GOT3 (cell line): ENCODE measurements around the gene GARIN6.
"Not testable (repeated sequence)": the region's sequence is repeated elsewhere in the genome, so short reads cannot be mapped to it uniquely, and the experiment has no call there.

ENCODE experiments used
- DNase-seq: peaks from one replicate; lab custom pipeline; 2025; ENCODE audit warnings: mixed read lengths; lab: John Stamatoyannopoulos, UW

Gene GARIN6

DNA sequence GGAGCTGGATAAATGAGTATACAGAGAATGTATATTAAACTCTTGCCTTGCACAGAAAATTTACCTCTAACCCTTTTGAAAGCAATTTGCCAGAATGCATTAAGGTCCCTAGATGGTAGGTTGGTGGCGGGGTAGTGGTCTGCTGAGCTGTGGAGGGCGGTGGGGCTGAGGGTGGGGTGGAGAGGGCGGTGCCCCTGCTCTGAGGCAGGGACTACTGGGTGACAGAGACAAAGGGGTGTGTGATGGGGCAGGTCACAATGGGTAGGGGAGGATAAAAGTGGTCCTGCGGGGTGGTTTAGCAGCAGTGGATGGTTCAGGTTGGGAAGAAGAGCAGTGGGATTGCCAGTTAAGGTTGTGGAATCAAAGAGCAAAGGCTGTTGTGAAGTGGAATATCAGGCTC is at the start of gene GARIN6:
Gene GARIN6 (plus strand): TSS at position 301 of the 400 bp plus-strand sequence. CDS start 422 bp downstream, outside the sequence.
- no peak for DNase-seq

DNA sequence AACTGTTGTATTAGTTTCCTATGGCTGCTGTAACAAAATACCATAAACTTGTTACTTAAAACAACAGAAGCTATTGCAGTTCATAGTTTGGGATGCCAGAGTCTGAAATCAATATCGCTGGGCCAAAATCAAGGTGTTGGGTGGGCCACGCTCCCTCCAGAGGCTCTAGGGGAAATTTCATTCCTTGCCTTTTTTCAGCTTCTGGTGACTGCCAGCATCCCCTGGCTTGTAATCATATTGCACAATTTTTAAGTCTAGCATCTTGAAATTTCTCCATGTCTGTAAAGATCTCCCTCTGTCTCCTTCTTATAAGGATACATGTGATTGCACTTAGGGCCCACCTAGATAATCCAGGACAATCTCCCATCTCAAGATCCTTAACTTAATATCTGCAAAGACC is 48.8 kb upstream of the GARIN6 start:
- no peak for DNase-seq

DNA sequence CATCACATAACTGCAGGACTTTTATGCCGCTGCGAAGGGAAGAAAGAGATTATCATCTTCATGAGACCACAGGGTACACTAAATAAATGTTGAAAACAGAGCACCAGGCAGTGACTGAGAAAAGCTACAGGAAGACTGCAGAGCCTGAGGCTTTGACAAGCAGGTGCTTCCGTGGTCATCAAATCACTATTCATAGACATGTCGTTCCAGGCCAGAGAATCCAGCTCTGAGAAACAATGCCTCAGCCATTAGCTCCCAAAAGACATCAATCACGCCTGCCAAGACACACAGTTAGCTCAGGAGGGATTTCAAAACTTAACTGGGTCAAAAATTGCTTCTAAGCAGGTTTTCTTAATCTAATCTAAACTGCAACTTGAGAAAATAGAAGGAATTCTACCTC is 47.2 kb upstream of the GARIN6 start:
- no peak for DNase-seq

DNA sequence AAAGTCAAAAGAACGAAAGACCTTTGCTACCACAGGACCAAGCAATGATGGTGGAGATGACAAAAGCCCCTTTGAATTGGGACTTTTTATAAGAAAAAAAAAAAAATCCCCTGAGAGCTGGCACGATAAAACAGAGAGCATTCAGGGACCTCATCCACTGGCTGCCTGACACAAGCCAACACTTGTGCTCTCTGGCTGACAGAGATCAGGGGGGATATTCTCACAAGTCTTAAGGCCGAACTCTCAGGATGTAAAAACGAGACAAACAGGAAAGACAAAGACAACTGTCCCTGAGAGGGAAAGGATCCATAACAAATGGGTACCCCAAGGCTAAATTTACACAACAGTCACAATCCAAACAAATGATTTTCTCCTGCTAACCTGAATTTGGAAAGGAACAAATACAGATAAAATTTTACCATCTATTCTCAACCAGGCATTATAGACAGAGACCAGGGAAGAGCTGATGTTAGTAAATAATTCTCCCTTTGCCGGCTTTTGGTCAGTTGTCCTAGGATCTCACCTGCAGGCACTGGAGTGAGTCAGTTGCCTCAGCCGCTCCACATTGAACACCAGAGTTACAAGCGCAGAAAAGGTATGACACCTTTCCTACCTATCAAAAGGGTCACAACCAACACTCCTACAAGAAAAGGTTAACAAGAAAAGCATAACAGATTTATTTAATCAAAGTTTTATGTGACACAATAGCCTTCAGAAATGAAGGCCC is 37.9 kb upstream of the GARIN6 start:
- no peak for DNase-seq

DNA sequence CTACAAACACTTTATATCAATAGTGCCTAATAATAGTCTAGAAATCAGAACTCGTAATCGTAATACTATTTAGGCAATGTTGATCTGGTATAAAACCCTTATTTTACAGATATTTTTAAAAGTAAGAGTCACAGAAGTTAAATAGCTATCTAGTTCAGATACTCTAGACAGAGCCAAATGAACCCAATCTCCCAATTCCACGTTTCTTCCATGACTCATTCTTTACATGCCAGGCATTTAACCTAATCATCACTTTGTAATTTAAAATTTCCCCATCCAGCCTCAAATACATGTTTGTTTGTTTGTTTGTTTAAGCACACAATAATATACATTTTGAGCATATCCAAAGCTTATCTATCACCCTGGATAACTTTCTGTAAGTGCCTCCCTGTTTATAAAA is 36.4 kb upstream of the GARIN6 start:
- DNase-seq, result no peak

DNA sequence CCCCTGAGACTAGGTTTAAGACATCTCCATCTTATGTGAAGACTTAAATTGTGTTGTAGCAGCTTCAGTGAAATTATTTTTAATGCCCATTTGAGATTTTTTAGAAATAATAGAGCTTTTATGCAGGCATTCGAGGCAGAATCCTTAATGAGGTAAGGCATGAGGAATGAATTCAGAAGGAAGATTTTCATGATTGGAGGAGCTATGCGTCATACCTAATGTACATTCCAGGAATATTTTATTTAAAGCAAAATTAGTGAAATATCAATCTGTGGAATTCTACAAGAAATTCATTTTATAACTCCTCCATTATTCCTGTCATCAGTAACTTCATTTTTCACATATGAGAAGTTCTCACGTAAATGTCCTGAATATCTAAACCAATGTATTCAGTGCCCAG is 36.0 kb upstream of the GARIN6 start:
- DNase-seq, result no peak

DNA sequence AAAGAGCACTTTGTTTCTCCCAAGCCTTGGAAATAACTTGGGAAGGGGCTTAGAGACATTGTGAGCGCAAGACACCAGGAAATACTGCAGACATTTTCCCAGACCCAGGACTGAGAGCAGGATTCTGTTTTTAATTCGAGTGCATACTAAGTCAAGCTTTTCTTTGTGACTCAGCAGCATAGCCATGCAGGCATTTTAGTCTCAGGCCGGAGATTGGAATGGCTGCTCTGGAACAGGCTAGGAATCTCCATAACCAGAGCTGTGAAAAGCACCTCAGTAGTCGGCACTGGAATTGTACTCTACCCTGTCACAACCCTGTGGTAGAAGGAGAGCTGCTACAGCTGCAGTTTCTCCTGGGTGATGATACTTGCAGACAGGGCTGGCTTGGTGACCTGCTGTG is 28.9 kb upstream of the GARIN6 start:
- no peak for DNase-seq

DNA sequence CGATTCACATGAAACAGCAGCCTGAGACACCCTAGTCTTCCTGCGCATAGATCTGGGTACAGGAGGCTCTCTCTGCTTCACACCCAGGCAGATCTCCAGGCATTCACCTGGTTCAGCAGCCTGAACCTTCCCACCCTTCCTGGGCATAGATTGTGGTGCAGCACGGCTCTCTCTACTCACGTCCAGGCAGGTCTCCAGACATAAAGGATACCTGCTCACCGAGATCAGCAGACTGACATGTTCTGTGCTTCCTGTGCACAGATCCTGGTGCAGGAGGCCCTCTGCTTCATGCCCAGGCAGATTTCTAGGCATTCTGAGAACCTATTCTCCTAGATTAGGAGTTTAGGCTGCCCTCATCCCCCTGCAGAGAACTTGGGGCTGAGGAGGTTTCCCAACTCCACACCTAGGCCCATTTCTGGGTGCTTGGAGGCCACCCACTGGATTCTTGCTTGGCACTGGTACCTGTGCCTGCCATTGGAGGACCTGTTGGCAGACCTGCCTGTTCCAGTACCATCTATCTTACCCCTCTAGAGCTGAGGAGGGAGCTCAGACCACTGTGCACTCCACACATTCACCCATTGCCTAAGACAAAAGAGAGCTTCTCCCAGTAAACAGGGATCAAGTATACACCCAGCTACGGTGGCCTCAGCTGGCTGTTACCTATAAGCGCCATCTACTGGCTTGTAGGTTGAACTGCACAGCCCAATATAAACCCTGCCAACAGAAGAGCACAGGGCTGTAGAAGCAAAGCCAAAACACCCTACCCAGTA is 28.0 kb upstream of the GARIN6 start:
- DNase-seq, result no peak

DNA sequence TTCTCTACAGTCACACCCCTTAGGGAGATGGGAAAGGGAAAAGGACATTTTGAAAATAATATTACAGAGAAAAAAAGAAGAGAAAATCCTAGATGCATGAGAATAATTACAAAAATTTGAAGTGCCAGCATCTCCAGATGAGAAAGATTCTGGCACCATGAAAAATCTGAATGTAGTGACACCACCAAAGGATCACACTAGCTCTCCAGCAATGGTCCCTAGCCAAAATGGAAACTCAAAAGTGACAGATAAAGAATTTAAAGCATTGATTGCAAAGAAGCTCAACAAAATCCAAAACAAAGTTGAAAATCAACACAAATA is 27.4 kb upstream of the GARIN6 start:
- no peak for DNase-seq

DNA sequence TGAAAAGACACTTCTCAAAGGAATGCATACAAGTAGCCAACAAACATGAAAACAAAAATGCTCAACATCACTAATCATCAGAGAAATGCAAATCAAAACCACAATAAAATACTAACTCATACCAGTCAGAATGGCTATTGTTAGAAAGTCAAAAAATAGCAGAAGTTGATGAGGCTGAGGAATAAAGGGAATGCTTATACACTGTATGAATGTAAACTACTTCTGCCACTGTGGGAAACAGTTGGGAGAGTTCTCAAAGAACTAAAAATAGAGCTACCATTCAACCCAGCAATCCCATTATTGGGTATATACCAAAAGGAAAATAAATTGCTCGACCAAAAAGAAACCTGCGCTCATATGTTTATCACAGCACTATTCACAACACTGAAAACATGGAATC is 23.0 kb upstream of the GARIN6 start:
- not testable (repeated sequence) for DNase-seq

DNA sequence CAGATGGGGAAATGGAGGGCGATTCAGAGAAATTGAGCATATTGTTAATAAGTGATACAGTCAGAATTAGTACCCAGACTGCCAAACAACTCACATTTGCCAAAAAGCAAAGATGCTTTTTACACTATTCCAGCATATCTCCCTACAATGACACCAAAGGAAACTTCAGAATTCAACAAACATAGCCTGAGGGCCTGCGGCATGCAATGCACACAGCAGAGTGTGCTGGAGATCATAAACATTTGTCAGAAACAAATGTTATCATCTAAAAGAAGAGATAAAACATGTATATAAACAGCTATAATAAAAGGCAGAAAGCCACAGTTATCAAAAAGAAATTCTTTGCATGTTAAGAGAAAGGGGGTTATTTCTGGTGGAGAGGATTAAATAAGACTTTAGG is 20.1 kb upstream of the GARIN6 start:
- DNase-seq, result no peak

DNA sequence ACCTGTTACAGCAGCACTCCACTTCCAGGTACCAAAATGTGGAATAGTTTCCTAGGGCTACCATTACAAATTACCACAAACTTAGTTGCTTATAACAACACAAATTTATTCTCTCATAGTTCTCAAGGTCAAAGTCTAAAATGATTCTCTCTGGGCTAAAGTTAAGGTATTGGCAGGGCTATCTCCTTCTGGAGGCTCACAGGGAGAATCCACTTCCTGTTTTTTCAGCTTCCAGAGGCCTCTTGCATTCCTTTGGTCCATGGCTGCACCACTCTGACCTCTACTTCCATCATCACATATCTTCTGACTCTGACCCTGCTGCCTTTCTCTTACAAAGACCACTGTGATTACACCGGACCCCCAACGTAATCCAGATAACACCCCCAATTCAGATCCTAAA is 2.9 kb upstream of the GARIN6 start:
- no peak for DNase-seq

DNA sequence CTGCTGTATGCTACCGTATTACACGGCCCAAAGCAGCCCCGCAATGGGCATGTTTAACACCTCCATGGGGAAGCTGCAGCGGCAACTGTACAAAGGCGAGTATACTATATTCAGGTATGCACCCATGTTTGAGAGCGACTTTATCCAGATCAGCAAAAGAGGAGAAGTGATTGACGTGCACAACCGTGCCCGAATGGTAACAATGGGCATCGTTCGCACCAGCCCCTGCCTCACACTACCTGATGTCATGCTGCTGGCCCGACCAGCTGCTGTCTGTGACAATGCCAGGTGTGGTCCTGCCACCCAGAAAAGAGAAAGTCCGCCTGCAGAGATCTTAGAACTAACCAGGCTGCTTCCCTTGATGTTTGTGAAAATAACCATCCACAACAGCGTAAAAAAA is 630 bp downstream of the GARIN6 start:
- DNase-seq, result no peak

DNA sequence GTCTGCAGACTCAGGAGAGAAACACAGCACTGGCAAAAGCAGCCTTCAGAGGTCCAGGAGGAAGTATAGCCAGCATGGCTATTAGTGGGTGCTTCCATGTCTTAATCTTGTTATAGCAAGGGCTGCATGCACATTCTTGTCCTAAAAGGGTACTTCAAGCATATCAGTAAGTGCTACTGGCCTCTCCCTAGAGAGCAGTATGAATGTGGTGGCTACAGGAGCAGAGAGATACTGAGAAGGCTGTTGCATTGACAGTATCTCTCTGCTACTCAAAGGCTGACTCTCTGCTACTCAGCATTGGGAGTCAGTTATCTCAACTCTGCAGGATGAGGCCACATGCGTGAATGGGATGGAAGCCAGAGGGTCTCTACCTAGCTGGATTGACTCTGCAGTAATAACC is 2.0 kb downstream of the GARIN6 start:
- DNase-seq, result no peak

DNA sequence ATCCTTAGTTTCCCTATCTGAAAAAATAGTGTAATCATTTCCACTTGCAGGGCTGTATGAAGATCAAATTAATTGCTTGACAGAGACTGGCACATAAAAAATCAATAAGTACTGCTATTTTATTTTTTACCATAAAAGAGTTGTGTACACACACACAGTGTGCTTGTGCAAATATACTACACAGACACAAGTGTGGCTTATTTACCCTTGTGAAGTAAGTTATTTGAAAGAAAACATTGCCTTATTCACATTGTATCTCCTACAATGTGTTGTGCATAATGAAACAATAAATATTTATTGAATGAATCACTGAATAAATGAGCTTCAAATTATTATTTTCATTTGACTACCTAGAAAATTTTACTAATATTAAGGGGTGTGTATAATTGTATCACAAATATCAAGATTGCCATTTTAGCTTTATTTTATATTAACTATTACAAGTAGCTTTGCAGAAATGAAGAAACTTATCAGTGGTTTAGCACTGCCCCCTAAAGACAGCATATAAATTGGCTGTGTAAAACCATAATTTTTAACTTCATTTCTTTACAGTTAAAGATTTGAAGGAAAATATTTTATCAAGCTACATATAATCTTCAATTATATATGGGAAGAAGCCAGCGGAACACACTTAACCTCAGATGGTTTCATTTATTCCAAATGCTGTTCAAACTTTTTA is 11.3 kb downstream of the GARIN6 start:
- no peak for DNase-seq

DNA sequence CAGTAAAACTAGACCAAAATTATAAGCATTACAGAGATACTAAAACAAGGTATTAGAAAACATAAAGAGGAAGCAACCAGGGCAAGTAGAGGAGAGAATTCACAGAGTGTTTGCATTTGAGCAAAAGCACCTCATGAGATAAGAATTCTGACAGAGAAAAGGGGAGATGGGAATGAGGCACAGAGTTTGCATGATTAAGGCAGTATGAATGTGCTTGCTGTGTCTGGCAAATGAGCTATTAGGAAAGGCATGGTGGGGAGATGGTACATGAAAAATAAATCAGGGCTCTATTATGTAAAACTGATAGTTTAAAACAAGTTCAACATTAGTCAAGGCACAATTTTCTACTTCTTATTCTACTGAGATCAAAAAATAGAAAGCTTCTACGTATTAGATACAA is 23.1 kb downstream of the GARIN6 start:
- no peak for DNase-seq

DNA sequence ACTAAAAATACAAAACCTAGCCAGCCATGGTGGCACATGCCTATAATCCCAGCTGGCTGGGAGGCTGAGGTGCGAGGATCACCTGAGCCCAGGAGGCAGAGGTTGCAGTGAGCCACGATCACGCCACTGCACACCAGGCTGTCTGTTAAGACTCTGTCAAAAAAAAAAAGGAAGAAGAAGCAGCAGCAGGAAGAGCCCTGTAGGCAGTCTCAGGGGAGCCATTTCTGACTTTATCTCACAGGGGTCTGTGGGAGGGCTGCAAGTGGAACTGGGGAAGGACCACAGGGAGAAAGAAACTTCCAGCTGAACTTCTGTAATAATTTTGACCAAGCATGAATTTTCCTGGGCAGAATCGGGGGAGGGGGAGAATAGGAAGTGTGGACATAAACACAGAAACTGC is 32.7 kb downstream of the GARIN6 start:
- DNase-seq, result no peak

DNA sequence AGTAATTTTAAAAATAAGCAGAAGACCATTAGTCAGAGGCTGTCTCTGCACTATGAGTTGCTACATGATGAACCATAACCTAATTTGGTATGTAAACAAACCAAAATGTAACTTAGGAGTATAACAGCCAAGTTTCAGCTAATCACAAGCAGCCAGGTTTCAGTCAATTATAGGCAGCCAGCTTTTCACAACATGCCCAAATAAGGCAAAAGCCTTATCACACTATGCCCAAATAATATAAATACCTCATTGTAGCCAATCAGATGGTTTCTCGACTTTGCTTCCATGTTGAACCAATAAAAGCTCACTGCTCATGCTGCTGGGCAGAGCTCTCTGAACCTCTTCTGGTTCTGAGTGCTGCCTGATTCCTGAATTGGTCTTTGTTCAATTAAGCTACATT is 38.6 kb downstream of the GARIN6 start:
- no peak for DNase-seq

DNA sequence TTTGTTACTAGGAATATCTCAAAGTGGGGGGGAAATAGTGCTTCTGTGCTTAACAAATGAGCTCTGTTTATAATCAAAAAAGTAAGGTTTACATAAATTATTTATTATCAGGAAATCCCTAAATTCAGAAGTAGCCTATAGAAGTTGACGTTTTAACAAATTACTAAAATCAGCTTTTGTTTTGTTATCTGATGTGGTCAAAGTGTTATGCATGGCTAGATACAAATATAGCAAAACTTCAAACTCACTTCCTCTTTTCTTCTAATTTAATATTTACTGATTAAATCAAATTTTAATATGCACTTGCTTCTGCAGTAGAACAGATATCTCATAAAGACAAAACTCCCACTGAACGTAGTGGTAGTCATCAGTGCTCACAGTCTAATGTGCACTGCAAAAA is 47.5 kb downstream of the GARIN6 start:
- no peak for DNase-seq
